K562 (cell line): ENCODE data around the gene CSKMT. TPM values are rescaled to one million over a fixed set of nuclear protein-coding genes. Genes with fewer than 3 reads are reported as not detected.

Experiments
- EP400 ChIP-seq: fragments of 450-650 bp; IDR thresholded peaks from 2 replicates; pipeline ENCODE4 v1.6.1; 2017; ENCODE audit warnings: antibody characterized with exemption, mild to moderate bottlenecking, moderate library complexity
- ETV6 ChIP-seq, 3 experiments: fragments of 150-350 bp in 1 of 3; sonication (generic) in 1 of 3; formaldehyde crosslinking in 1 of 3; IDR thresholded peaks; 2 replicates each; pipeline versions ENCODE4 v1.6.1 to v1.8.0; 2014 to 2022; ENCODE audit warnings: borderline replicate concordance in 2 of 3, low read depth in 2 of 3, antibody characterized with exemption in 1 of 3, low read length in 1 of 3, mild to moderate bottlenecking in 1 of 3, missing genetic modification reagents in 1 of 3
- GTF2F1 ChIP-seq: IDR thresholded peaks from 2 replicates; pipeline ENCODE4 v1.6.1; 2011; ENCODE audit warnings: low read depth, low read length, improper control_type of control experiment
- HDAC6 ChIP-seq: IDR thresholded peaks from 2 replicates; pipeline ENCODE4 v1.6.1; 2012; ENCODE audit warnings: low read depth, mild to moderate bottlenecking, control low read depth, inconsistent platforms, low read length, moderate library complexity
- KLF6 ChIP-seq: fragments of 250-450 bp; sonication (Bioruptor Pico); IDR thresholded peaks from 2 replicates; pipeline ENCODE4 v1.4.0; 2020; ENCODE audit warnings: mild to moderate bottlenecking, moderate library complexity, borderline replicate concordance
- MXI1 ChIP-seq: IDR thresholded peaks from 2 replicates; pipeline ENCODE4 v1.6.1; 2011; ENCODE audit warnings: low read depth, mild to moderate bottlenecking, improper control_type of control experiment, low read length
- NFE2L1 ChIP-seq: fragments of 450-650 bp; IDR thresholded peaks from 2 replicates; pipeline ENCODE4 v1.6.1; 2016; ENCODE audit warnings: missing genetic modification characterization, low read depth, mild to moderate bottlenecking, missing compliant biosample characterization, moderate library complexity, borderline replicate concordance
- NR1H2 ChIP-seq: sonication (generic); formaldehyde crosslinking; IDR thresholded peaks from 2 replicates; pipeline ENCODE4 v1.4.0; 2020; ENCODE audit warnings: mild to moderate bottlenecking, missing genetic modification reagents
- PCBP1 ChIP-seq: fragments of 200-400 bp; formaldehyde crosslinking; IDR thresholded peaks from 2 replicates; pipeline ENCODE4 v1.6.1; 2018; ENCODE audit warnings: mild to moderate bottlenecking, low read depth, low read length; ENCODE audit not compliant: poor library complexity, severe bottlenecking
- POLR2AphosphoS5 ChIP-seq: IDR thresholded peaks from 2 replicates; pipeline ENCODE4 v1.6.1; 2011; ENCODE audit warnings: mild to moderate bottlenecking, low read depth, low read length, moderate library complexity; ENCODE audit not compliant: control insufficient read depth, insufficient read depth
- RBM34 ChIP-seq: fragments of 200-400 bp; formaldehyde crosslinking; IDR thresholded peaks from 2 replicates; pipeline ENCODE4 v1.6.1; 2018; ENCODE audit warnings: low read length, borderline replicate concordance; ENCODE audit not compliant: insufficient read depth
- RBM39 ChIP-seq: fragments of 200-400 bp; formaldehyde crosslinking; optimal IDR thresholded peaks from 2 replicates; pipeline ENCODE3; 2018; ENCODE audit warnings: low read depth, low read length
- SMARCE1 ChIP-seq: fragments of 450-650 bp; IDR thresholded peaks from 2 replicates; pipeline ENCODE4 v1.7.1; 2016; ENCODE audit warnings: mild to moderate bottlenecking
- SRF ChIP-seq, 2 experiments: fragments of 250-450, 450-650 bp in 1 of 2; sonication (Bioruptor Pico) in 1 of 2; sonication (generic) in 1 of 2; formaldehyde crosslinking; IDR thresholded peaks; 2 replicates each; pipeline versions ENCODE4 v1.5.0 to v1.5.1; 2020 to 2022; ENCODE audit warnings: mild to moderate bottlenecking in 1 of 2, missing genetic modification reagents in 1 of 2
- TCF15 ChIP-seq: fragments of 250-450 bp; sonication (Bioruptor Pico); IDR thresholded peaks from 2 replicates; pipeline ENCODE4 v1.8.0; 2022; ENCODE audit warnings: moderate library complexity, mild to moderate bottlenecking, inconsistent platforms
- TRIM25 ChIP-seq: fragments of 450-650 bp; IDR thresholded peaks from 2 replicates; pipeline ENCODE4 v1.7.0; 2016; ENCODE audit warnings: borderline replicate concordance
- ZC3H4 ChIP-seq: sonication (generic); formaldehyde crosslinking; IDR thresholded peaks from 2 replicates; pipeline ENCODE4 v1.9.0; 2021; ENCODE audit warnings: missing genetic modification reagents, borderline replicate concordance
- ZNF184 ChIP-seq: sonication (generic); formaldehyde crosslinking; IDR thresholded peaks from 2 replicates; pipeline ENCODE4 v1.5.0; 2020; ENCODE audit warnings: missing genetic modification reagents
- ZNF408 ChIP-seq: fragments of 250-450 bp; sonication (Bioruptor Pico); IDR thresholded peaks from 2 replicates; pipeline ENCODE4 v1.4.0; 2020; ENCODE audit warnings: low read depth, mild to moderate bottlenecking, moderate library complexity
- ZNF695 ChIP-seq: fragments of 450-650 bp; formaldehyde crosslinking; IDR thresholded peaks from 2 replicates; pipeline ENCODE4 v1.4.0; 2020; ENCODE audit warnings: mild to moderate bottlenecking, moderate library complexity
- ZNF696 ChIP-seq: fragments of 250-450 bp; sonication (Bioruptor Pico); conservative IDR thresholded peaks from 2 replicates; pipeline ENCODE4 v1.4.0; 2020; ENCODE audit warnings: mild to moderate bottlenecking, moderate library complexity
- polyA plus RNA-seq, 8 experiments: library from polyadenylated mRNA; depleted of rRNA in 4 of 8; stranded (reverse) in 5 of 8; unstranded in 3 of 8; fragments of >200 nt; fragmentation: Nextera tagmentation in 2 of 8; fragmentation: Illumina TruSeq in 1 of 8; extraction: Ambion mirVana in 2 of 8; extraction: Trizol in 1 of 8; gene quantifications; 2 replicates each; pipeline versions ENCODE4 v1.2.1 to v1.2.3, GENCODE V29; 2011 to 2014; ENCODE audit warnings: inconsistent platforms in 1 of 8, missing spikeins in 1 of 8
- total RNA-seq, 7 experiments: library from RNA; depleted of rRNA in 6 of 7; stranded (reverse); fragments of >200 nt in 6 of 7; fragmentation: Illumina TruSeq in 2 of 7; extraction: Trizol in 2 of 7; gene quantifications; 2 replicates each; pipeline versions ENCODE4 v1.2.1 to v1.2.3, GENCODE V29; 2011 to 2021; ENCODE audit warnings: low replicate concordance in 1 of 7

CSKMT gene
- total and polyA plus RNA-seq, 9 of the 15 experiments (the other 6 are each of a cell fraction or from before 2014, with no cell fraction given) = 10.3 to 108 (median 27.2) TPM

GRCh38 chr11:62678770-62679696 is 13.9 kb downstream of the CSKMT start, which contains the start of gene UBXN1 (continued):
- TF ChIP-seq NFE2L1 = no peak
- no peak for TF ChIP-seq TCF15 (CRISPR knock-in tag)
- no peak for TF ChIP-seq PCBP1
- TF ChIP-seq ZNF695 = no peak
- TF ChIP-seq RBM34 = no peak
- TF ChIP-seq SRF (CRISPR knock-in tag; IDR thresholded peaks at IDR 0.05) = no peak
- TF ChIP-seq NR1H2 (CRISPR knock-in tag) = peak; percentile 88; the same call in 1 of the 2 replicates
- peak; percentile 75 for TF ChIP-seq POLR2AphosphoS5
- TF ChIP-seq ZC3H4 (CRISPR knock-in tag) = no peak
- TF ChIP-seq RBM39 = no peak
- TF ChIP-seq HDAC6 = no peak
- TF ChIP-seq SMARCE1 = no peak; the same call in 1 of the 2 replicates
- TF ChIP-seq KLF6 (CRISPR knock-in tag) = 0 out of 2 replicates have a peak, but pooled peaks have one; percentile 29
- 0 out of 2 replicates have a peak, but pooled peaks have one; percentile 39 for TF ChIP-seq MXI1
- TF ChIP-seq ZNF408 (CRISPR knock-in tag) = no peak
- TF ChIP-seq GTF2F1 = no peak
- no peak for TF ChIP-seq ZNF696 (CRISPR knock-in tag)
- TF ChIP-seq EP400 = peak; percentile 84
- no peak for TF ChIP-seq TRIM25
- peak; percentile 33 to 55; a peak in 2 of 4 replicates for TF ChIP-seq ETV6 (IDR thresholded peaks at IDR 0.05; ENCODE audit: borderline replicate concordance in 1 of 2, low read depth in 2 of 2, low read length in 1 of 2)
- TF ChIP-seq ETV6 (CRISPR knock-in tag; IDR thresholded peaks at IDR 0.05; ENCODE audit: borderline replicate concordance) = no peak
- TF ChIP-seq ZNF184 (CRISPR knock-in tag) = peak; percentile 73; the same call in 1 of the 2 replicates
